B cell (primary cell): ENCODE data around the gene TTC32.

Source experiments
- CTCF ChIP-seq: fragments of 200-600 bp; IDR thresholded peaks from one replicate; pipeline ENCODE4 v1.8.0; 2022; ENCODE audit warnings: antibody characterized with exemption, mild to moderate bottlenecking
- EZH2 ChIP-seq: IDR thresholded peaks from 2 replicates; pipeline ENCODE4 v1.6.1; 2012; ENCODE audit warnings: borderline replicate concordance, low read depth, mild to moderate bottlenecking, moderate library complexity, low read length; ENCODE audit not compliant: insufficient read depth, poor library complexity, severe bottlenecking

GRCh38 chr2:19929226-19929625 lies 27.4 kb upstream of the TTC32 start:
- no peak for TF ChIP-seq CTCF
- TF ChIP-seq EZH2 = no peak
